Neural cell (in vitro differentiated cells): ENCODE data around the gene TRIO. TPM values are rescaled to one million over a fixed set of nuclear protein-coding genes. Genes with fewer than 3 reads are reported as not detected.

ENCODE experiments used
- H2AFZ ChIP-seq: fragments of 200-600, 300-800 bp; sonication (generic), shearing (Covaris generic); 2 replicates; pipeline ENCODE4 v1.6.0; 2014; ENCODE audit warnings: low read depth, mild to moderate bottlenecking, antibody characterized with exemption, low read length, moderate library complexity
- H3F3A ChIP-seq: fragments of 200-600 bp; shearing (Covaris generic); 2 replicates; pipeline ENCODE4 v1.6.1; 2016; ENCODE audit warnings: mild to moderate bottlenecking, moderate library complexity, mixed read lengths, antibody characterized with exemption, low read length; ENCODE audit not compliant: insufficient read depth, poor library complexity, severe bottlenecking
- H3K27ac ChIP-seq: fragments of 200-600, 300-800 bp; sonication (generic), shearing (Covaris generic); 2 replicates; pipeline ENCODE4 v1.5.1; 2014; ENCODE audit warnings: mild to moderate bottlenecking, low read length, moderate library complexity
- H3K27me3 ChIP-seq: fragments of 300-800, 200-600 bp; sonication (generic), shearing (Covaris generic); 2 replicates; pipeline ENCODE4 v1.6.0; 2014; ENCODE audit warnings: mild to moderate bottlenecking, low read depth, low read length, moderate library complexity; ENCODE audit not compliant: insufficient read depth
- H3K36me3 ChIP-seq: fragments of 300-800, 200-600 bp; sonication (generic), shearing (Covaris generic); 2 replicates; pipeline ENCODE4 v1.5.1; 2014; ENCODE audit warnings: mild to moderate bottlenecking, antibody characterized with exemption, low read length, moderate library complexity; ENCODE audit not compliant: insufficient read depth
- H3K4me2 ChIP-seq: fragments of 300-800, 200-600 bp; sonication (generic), shearing (Covaris generic); 2 replicates; pipeline ENCODE4 v1.6.0; 2014; ENCODE audit warnings: mild to moderate bottlenecking, low read length
- H3K4me3 ChIP-seq: fragments of 300-800, 200-600 bp; sonication (generic), shearing (Covaris generic); 2 replicates; pipeline ENCODE4 v1.5.1; 2014; ENCODE audit warnings: mild to moderate bottlenecking, low read length, moderate library complexity
- H3K79me2 ChIP-seq: fragments of 200-600 bp; shearing (Covaris generic); replicated peaks from 2 replicates; pipeline ENCODE4 v1.6.0; 2014; ENCODE audit warnings: mild to moderate bottlenecking, low read length, moderate library complexity; ENCODE audit not compliant: insufficient read depth
- H3K9ac ChIP-seq: fragments of 300-800, 200-600 bp; sonication (generic), shearing (Covaris generic); 2 replicates; pipeline ENCODE4 v1.6.1; 2016; ENCODE audit warnings: mild to moderate bottlenecking, low read length, mixed read lengths
- H3K9me2 ChIP-seq: fragments of 200-600 bp; shearing (Covaris generic); 2 replicates; pipeline ENCODE4 v1.6.1; 2016; ENCODE audit warnings: mild to moderate bottlenecking, low read length, mixed read lengths; ENCODE audit not compliant: insufficient read depth
- H3K9me3 ChIP-seq: fragments of 200-600, 300-800 bp; sonication (generic), shearing (Covaris generic); 2 replicates; pipeline ENCODE4 v1.6.1; 2016; ENCODE audit warnings: mild to moderate bottlenecking, mixed run types, low read length, moderate library complexity, mixed read lengths
- H4K20me1 ChIP-seq: fragments of 200-600 bp; shearing (Covaris generic); 2 replicates; pipeline ENCODE4 v1.6.1; 2016; ENCODE audit warnings: mild to moderate bottlenecking, mixed run types; ENCODE audit not compliant: insufficient read depth
- EP300 ChIP-seq: fragments of 450-650 bp; conservative IDR thresholded peaks from 2 replicates; pipeline ENCODE4 v1.6.1; 2014; ENCODE audit warnings: antibody characterized with exemption, mild to moderate bottlenecking, moderate library complexity; ENCODE audit not compliant: poor library complexity, severe bottlenecking
- EZH2 ChIP-seq: fragments of 200-600, 300-800 bp; shearing (Covaris generic), sonication (generic); IDR thresholded peaks from 2 replicates; pipeline ENCODE4 v1.6.1; 2014; ENCODE audit warnings: antibody characterized with exemption, low read length, borderline replicate concordance, mild to moderate bottlenecking; ENCODE audit not compliant: insufficient read depth, poor library complexity, severe bottlenecking
- MXI1 ChIP-seq: fragments of 450-650 bp; conservative IDR thresholded peaks from 2 replicates; pipeline ENCODE4 v1.6.1; 2014; ENCODE audit warnings: antibody characterized with exemption, mild to moderate bottlenecking; ENCODE audit not compliant: poor library complexity, severe bottlenecking
- POLR2AphosphoS5 ChIP-seq: IDR thresholded peaks from 2 replicates; pipeline ENCODE4 v1.6.1; 2012
- RAD21 ChIP-seq: fragments of 450-650 bp; conservative IDR thresholded peaks from 2 replicates; pipeline ENCODE4 v1.6.1; 2014; ENCODE audit warnings: antibody characterized with exemption, mild to moderate bottlenecking, moderate library complexity
- SMC3 ChIP-seq: fragments of 450-650 bp; conservative IDR thresholded peaks from 2 replicates; pipeline ENCODE4 v1.6.1; 2014; ENCODE audit warnings: antibody characterized with exemption, mild to moderate bottlenecking, moderate library complexity; ENCODE audit not compliant: poor library complexity
- TAF1 ChIP-seq: IDR thresholded peaks from 2 replicates; pipeline ENCODE4 v1.6.1; 2012; ENCODE audit warnings: low read depth
- polyA plus RNA-seq: library from polyadenylated mRNA; depleted of rRNA; stranded (reverse); fragments of >200 nt; gene quantifications from 2 replicates; pipeline ENCODE4 v1.2.3, GENCODE V29; 2014
- TF ChIP-seq, protein P1 (sequence below): fragments of 450-650 bp; IDR thresholded peaks from 2 replicates; pipeline ENCODE4 v1.5.1; 2014; ENCODE audit warnings: antibody characterized with exemption, mild to moderate bottlenecking, moderate library complexity; ENCODE audit not compliant: poor library complexity, severe bottlenecking
- TF ChIP-seq, protein P2 (sequence below): IDR thresholded peaks from 2 replicates; pipeline ENCODE4 v1.6.1; 2012; ENCODE audit warnings: borderline replicate concordance

Gene TRIO
- polyA plus RNA-seq, 1 donor from 2014 or later, result 168 TPM

DNA sequence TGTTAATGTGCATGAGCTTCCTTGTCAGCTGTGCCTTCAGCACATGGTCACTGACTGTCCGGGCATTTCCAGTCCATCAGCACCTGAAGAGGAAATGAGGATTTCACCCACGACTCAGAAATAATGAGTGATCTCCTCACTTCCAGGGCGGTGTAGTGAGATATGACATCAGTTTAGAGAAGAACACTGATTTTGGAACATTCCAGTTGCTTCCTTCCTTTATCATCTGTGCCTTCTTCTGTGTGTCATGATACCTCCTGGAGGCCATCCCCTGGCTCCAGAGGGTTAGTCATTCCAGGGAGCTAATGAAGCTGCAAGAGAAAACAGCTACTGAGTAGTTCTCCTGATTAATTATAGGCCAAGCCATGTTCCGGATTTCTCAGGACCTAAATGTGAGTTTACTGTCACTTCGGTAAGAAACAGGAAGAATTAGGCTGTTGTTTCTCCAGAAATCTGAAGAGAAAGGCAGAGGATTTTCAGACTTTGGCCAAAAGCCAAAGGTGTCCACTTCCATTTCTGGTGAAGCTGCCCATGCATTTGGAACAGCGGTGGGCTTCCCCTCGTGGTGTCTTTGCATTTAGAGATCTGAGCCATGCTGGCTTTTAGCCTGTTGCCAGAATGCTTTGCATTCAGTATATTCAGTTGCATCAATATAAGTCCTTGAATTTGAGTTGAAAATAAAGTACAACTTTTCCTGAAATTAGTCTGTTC lies 277.1 kb downstream of the TRIO start:
- no peaks in the 10 kb centered on the region for H3K9me3 ChIP-seq
- TF ChIP-seq MXI1, result no peak
- TF ChIP-seq, protein P1, sequence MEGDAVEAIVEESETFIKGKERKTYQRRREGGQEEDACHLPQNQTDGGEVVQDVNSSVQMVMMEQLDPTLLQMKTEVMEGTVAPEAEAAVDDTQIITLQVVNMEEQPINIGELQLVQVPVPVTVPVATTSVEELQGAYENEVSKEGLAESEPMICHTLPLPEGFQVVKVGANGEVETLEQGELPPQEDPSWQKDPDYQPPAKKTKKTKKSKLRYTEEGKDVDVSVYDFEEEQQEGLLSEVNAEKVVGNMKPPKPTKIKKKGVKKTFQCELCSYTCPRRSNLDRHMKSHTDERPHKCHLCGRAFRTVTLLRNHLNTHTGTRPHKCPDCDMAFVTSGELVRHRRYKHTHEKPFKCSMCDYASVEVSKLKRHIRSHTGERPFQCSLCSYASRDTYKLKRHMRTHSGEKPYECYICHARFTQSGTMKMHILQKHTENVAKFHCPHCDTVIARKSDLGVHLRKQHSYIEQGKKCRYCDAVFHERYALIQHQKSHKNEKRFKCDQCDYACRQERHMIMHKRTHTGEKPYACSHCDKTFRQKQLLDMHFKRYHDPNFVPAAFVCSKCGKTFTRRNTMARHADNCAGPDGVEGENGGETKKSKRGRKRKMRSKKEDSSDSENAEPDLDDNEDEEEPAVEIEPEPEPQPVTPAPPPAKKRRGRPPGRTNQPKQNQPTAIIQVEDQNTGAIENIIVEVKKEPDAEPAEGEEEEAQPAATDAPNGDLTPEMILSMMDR, result no peak
- TF ChIP-seq, protein P2, sequence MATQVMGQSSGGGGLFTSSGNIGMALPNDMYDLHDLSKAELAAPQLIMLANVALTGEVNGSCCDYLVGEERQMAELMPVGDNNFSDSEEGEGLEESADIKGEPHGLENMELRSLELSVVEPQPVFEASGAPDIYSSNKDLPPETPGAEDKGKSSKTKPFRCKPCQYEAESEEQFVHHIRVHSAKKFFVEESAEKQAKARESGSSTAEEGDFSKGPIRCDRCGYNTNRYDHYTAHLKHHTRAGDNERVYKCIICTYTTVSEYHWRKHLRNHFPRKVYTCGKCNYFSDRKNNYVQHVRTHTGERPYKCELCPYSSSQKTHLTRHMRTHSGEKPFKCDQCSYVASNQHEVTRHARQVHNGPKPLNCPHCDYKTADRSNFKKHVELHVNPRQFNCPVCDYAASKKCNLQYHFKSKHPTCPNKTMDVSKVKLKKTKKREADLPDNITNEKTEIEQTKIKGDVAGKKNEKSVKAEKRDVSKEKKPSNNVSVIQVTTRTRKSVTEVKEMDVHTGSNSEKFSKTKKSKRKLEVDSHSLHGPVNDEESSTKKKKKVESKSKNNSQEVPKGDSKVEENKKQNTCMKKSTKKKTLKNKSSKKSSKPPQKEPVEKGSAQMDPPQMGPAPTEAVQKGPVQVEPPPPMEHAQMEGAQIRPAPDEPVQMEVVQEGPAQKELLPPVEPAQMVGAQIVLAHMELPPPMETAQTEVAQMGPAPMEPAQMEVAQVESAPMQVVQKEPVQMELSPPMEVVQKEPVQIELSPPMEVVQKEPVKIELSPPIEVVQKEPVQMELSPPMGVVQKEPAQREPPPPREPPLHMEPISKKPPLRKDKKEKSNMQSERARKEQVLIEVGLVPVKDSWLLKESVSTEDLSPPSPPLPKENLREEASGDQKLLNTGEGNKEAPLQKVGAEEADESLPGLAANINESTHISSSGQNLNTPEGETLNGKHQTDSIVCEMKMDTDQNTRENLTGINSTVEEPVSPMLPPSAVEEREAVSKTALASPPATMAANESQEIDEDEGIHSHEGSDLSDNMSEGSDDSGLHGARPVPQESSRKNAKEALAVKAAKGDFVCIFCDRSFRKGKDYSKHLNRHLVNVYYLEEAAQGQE, result no peak
- no peak for TF ChIP-seq TAF1
- TF ChIP-seq RAD21, result no peak
- TF ChIP-seq POLR2AphosphoS5, result no peak
- no peak for TF ChIP-seq SMC3
- no peak for TF ChIP-seq EZH2
- TF ChIP-seq EP300, result no peak
- H3K9me2 ChIP-seq, result no peaks in the 10 kb centered on the region
- no peak overlapping the region for H3K27ac ChIP-seq
- no peak overlapping the region for H3K4me2 ChIP-seq
- H3K36me3 ChIP-seq, result peaks cover 7% of the 10 kb centered on the region
- no peaks in the 10 kb centered on the region for H3K79me2 ChIP-seq
- H2AFZ ChIP-seq, result no peak overlapping the region
- no peak overlapping the region for H3K4me3 ChIP-seq
- no peaks in the 10 kb centered on the region for H3F3A ChIP-seq
- no peaks in the 10 kb centered on the region for H3K27me3 ChIP-seq
- no peak overlapping the region for H3K9ac ChIP-seq
- peaks cover 3% of the 10 kb centered on the region for H4K20me1 ChIP-seq

DNA sequence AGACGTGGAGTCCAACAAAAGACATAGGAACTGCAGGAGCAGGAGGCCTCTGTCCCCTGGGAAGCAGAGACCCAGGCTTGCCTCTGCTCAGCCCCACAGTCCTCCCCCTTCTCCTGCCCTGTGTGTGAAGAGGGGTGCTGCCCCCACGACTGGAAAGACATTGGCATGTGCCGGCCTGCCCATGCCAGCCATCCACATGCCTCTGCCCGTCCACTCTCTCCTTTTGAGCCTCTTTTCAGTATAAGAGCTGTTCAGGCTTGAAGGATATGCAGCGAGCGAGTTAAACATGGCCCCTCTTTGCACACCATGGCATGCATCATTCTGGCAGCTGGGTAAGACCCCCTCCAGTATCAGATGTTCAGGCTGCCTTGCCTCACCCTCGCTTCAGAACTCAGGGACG lies 278.7 kb downstream of the TRIO start:
- H3F3A ChIP-seq, result no peaks in the 10 kb centered on the region
- no peaks in the 10 kb centered on the region for H3K27me3 ChIP-seq
- no peak overlapping the region for H3K4me3 ChIP-seq
- H4K20me1 ChIP-seq, result peaks cover 3% of the 10 kb centered on the region
- H3K9me3 ChIP-seq, result no peaks in the 10 kb centered on the region
- H3K79me2 ChIP-seq, result no peaks in the 10 kb centered on the region
- no peaks in the 10 kb centered on the region for H3K9me2 ChIP-seq
- H3K36me3 ChIP-seq, result peaks cover 7% of the 10 kb centered on the region
- H3K9ac ChIP-seq, result no peak overlapping the region
- no peak overlapping the region for H3K4me2 ChIP-seq
- TF ChIP-seq POLR2AphosphoS5, result no peak
- TF ChIP-seq EZH2, result no peak
- TF ChIP-seq TAF1, result no peak
- no peak overlapping the region for H3K27ac ChIP-seq
- no peak overlapping the region for H2AFZ ChIP-seq
